Activated CD4-positive, alpha-beta T cell treated with anti-CD3 and anti-CD28 coated beads, Interleukin-2, amount 50 U/mL, for 24 hours (primary cell): ENCODE data around the gene GSTM5.
"Not testable (repeated sequence)": the region's sequence is repeated elsewhere in the genome, so short reads cannot be mapped to it uniquely, and the experiment has no call there.

Experiments used
- DNase-seq, 2 donors: peaks; one replicate each; pipeline ENCODE4 v3.0.0-alpha.2; 2020; ENCODE audit warnings: low read depth in 1 of 2, low spot score in 1 of 2

Gene GSTM5

DNA sequence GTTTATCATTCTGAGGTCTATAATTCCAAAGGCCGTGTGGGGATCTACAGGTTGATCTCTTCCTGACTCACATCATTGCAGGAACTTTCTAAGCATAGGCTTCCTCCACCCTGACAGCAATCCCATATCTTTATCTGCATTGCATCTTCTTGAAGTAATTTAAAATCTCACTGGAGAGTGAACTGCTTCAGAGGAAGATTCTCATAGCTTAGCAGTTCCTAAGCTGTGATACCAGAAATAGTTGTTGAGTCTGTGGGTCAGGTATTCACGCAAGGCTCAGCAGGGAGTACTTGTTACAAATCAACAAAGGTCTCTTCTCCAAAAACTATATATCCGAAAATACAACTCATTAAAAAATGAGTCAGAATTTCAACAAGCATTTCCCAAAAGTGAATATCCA is 16.9 kb upstream of the GSTM5 start:
- DNase-seq, result not testable (repeated sequence)

DNA sequence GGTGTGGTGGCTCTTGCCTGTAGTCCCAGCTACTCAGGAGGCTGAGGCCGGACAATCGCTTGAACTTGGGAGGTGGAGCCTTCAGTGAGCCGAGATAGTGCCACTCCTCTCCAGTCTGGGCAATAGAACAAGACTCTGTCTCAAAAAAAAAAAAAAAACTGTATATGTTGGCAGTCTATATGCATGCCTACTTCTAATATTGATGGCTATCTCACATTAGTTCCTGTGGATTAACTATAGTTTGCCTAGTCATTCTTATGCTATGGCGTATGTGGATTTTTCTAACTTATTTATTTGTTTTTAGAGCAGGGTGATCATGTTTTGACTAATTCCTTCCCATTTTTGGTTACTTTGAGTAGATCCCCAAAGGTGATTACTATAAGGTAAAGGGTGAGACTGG is 15.0 kb upstream of the GSTM5 start:
- no peak for DNase-seq

DNA sequence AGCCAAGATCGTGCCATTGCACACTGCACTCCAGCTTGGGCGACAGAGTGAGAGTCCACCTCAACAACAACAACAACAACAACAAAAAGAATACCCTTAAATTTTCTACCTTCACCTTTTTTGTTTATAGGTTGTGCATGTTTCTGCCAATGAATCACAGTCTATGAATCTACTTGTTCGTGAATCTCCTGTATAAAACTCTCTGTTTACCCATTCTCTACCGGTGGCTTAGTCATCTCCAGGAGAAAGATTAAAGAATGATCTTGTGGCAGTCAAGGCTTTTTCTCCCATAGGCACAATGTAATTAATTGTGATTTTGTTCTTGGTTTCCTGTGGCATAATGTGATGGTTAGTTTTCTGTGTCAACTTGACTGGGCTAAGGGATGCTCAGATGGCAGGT is 14.2 kb upstream of the GSTM5 start:
- not testable (repeated sequence) for DNase-seq

DNA sequence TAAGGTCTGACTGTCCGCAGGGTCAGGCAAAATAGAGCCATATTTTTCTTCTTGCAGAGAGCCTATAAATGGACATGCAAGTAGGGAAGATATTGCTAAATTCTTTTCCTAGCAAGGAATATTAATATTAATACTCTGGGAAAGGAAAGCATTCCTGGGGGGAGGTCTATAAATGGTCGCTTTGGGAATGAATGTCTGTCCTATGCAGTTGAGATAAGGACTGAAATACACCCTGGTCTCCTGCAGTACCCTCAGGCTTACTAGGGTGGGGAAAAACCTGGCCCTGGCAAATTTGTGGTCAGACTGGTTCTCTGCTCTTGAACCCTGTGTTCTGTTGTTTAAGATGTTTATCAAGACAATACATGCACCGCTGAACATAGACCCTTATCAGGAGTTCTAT is 9.1 kb upstream of the GSTM5 start:
- not testable (repeated sequence) for DNase-seq

DNA sequence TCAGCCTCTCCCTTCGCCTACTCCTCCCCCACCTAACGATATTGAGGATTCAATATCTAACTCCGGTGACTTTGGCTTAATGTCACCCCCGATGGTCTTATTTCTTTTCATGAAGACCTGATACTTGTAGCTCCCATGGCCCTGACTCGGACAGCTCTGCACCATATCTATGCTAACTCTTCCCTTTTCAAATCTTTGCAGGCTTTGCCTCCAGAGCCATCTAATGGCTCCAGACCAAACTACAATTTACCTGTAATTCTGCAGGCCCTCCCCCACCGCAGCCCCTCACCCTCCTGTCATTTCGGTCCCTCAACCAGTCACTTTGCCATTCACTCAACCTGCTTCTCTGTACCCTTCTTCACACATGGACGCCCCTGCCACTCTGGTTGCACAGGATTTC is 7.9 kb upstream of the GSTM5 start:
- DNase-seq, result no peak

DNA sequence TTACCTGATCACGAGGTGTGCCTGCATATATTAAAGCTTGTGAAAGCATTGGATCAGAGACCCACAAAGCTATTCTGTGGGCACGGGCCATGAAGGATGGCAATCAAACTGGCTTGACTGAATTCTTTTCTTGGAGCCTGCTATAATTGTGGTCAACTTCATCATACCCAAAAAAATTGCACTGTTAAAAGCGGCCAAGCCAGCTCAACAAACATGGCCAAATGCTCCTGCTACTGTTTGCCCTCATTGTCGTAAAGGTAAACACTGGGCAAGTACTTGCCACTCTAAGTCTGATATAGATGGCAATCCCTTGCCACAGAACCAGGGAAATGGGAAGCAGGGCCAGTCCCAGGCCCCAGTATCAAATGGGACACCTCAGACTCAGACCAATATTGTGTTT is 6.6 kb upstream of the GSTM5 start:
- DNase-seq, result no peak

DNA sequence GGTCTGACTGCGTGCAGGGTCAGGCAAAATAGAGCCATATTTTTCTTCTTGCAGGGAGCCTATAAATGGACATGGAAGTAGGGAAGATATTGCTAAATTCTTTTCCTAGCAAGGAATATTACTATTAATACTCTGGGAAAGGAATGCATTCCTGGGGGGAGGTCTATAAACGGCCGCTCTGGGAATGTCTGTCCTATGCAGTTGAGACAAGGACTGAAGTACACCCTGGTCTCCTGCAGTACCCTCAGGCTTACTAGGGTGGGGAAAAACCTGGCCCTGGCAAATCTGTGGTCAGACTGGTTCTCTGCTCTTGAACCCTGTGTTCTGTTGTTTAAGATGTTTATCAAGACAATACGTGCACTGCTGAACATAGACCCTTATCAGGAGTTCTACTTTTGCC is 3.1 kb upstream of the GSTM5 start:
- DNase-seq, result not testable (repeated sequence)

DNA sequence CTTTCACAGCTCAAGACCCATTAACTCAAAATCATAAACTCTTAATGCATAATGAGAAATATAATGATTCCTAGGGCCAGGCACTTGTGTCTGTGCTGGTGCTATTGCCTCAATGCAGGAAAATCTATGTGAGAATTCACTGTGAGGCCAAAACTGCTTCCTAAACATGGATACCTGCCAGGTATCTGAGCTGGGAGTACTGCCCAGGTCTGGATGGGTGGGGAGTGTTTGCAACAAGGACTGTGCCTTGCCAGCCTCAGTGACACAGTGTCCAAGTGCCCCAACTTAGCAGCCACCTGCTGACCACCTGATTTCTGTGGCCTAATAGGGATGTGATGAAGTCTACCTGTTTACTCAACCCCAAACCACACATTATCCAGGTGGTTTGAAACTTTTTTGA is 2.2 kb upstream of the GSTM5 start:
- not testable (repeated sequence) for DNase-seq

DNA sequence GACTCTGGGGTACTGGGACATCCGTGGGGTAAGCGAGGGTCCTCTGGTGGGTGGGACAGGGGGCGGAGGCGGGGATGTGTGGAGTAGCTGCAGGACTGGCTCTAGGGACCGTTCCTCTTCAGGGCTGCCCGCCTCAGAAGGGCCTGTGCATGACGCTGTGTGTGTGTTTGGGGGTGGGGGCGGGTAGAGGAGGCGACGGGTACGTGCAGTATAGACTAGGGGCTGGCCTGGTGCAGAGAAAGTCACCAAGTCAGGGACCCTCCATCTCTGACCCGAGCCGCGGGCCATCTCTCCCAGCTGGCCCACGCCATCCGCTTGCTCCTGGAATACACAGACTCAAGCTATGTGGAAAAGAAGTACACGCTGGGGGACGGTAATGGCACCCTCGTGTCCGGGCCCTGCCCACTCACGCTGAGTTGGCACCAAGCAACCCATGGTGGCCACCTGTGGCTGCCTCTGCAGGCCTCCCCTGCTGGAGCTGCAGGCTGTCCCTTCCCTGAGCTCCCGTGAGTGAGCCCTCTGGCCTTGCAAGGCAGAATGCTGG is 342 bp downstream of the GSTM5 start:
- DNase-seq, result no peak

DNA sequence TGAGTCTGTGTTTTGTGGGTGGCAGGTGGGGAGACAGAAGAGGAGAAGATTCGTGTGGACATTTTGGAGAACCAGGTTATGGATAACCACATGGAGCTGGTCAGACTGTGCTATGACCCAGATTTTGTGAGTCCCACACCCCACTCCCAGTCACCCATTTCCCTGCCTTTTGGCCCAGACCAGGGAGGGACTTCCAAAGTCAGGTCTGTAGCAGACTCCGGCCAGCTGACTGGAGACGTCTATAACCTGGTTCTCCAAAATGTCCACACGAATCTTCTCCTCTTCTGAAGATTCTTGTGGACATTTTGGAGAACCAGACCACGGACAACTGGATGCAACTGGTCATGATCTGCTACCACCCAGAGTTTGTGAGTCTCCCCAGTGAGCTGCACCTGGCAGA is 1.6 kb downstream of the GSTM5 start:
- DNase-seq, result no peak

DNA sequence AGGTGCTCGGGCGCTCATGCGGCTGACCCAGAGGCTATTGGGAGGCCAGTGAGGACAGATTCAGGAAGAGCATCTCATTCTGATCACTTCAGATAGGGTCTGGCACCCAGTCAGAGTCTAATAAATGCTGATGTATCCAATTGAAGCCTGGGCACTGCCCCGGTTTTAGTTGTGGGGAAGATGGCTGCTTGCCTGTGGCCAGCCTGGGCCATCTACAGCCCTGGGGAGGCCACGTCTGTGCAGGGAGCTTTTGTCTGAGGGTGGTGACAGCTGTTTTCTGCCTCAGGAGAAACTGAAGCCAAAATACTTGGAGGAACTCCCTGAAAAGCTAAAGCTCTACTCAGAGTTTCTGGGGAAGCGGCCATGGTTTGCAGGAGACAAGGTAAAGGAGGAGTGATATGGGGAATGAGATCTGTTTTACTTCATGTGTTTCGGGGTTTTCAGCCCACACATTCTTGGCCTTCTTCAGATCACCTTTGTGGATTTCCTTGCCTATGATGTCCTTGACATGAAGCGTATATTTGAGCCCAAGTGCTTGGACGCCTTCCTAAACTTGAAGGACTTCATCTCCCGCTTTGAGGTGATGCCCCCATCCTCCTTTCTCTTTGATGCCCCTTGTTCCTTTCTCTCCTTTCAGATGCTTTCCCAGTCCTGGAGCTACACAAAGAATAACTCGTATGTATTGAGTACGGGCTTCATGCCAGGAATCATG is 2.8 kb downstream of the GSTM5 start:
- DNase-seq, result no peak

DNA sequence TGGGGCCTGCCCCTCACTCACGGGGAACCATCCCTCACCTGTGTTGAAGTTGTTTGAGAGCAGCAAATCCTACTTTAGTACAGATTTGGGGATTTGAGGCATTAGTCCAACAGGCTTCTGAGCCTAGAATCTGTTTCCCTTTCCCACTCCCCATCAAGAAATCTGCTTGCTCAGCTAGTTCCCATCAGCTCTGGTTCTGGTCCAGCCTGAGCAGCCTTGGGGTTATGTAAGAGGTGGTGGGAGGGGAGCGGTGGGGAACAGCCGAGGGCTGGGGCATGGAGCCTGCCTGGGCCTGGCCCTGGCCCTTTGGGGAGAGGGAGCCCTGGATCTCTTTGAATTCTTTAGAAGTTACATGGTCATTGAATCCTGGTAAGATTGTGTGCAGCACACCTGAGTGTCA is 4.1 kb downstream of the GSTM5 start:
- DNase-seq, result no peak

DNA sequence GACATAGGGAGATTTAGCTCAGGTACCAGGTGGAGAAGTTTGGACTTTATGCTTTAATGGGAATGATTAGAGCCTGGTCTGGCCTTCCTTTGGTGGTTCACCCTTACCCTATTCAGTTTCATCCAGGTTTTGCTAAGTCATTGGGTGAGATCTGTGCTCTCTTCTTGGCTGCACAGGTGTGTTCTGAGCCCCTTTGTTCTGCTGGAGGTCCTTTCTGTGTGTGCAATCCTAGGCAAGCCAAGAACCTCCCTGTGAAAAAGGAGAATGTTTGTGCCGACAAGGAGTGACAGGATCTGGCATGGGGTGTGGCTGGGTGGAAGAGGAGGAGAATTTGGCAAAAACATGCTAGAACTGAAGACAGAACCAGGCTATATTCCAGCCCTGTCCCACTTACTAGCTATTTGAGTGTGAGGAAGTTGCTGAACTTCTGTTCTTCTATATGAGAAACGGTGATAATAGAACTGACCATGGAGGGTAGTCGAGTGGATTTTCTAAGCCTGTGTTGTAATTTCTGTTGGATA is 4.6 kb downstream of the GSTM5 start:
- no peak for DNase-seq

DNA sequence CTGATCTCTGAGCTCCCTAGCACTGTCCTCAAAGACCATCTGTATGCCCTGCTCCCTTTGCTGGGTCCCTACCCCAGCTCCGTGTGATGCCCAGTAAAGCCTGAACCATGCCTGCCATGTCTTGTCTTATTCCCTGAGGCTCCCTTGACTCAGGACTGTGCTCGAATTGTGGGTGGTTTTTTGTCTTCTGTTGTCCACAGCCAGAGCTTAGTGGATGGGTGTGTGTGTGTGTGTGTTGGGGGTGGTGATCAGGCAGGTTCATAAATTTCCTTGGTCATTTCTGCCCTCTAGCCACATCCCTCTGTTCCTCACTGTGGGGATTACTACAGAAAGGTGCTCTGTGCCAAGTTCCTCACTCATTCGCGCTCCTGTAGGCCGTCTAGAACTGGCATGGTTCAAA is 5.7 kb downstream of the GSTM5 start:
- DNase-seq, result no peak

DNA sequence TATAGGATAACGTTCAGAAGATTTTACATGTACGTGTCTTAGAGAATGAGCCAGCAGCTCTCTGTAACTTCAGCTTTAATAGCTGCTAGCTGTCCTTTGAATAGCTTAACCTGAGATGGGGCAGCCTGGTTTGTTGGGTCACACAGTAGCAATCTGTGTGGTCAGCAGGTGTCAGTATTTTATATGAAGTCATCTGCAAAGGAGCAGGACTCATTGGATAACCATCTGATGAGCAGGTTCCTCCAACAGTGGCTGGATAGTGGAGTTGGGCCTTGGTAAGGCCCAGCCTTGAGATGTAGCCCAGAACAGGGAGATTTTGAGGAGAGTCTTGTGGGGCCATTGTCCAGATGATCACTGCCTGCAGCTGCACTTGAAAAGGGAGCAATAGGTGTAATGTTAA is 6.4 kb downstream of the GSTM5 start:
- DNase-seq, result no peak

DNA sequence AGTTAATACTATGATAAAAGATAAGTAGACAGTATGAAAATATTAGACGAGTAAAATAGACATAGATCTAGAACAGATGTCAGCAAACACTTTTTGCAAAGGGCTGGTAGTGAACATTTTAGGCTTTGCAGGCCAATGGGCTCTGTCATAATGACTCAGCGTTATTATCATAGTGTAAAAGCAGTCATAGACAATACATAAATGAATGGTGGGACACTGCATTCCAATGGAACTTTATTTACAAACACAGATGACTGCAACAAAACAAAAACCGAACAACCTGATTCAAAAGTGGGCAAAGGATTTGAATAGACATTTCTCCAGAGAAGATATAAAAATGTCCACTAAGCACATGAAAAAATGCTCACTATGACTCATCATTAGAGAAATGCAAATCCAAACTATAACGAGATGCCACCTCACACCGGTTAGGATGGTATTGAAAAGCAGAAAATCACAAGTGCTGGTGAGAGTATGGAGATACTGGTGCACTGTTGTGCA is 7.3 kb downstream of the GSTM5 start:
- DNase-seq, result no peak

DNA sequence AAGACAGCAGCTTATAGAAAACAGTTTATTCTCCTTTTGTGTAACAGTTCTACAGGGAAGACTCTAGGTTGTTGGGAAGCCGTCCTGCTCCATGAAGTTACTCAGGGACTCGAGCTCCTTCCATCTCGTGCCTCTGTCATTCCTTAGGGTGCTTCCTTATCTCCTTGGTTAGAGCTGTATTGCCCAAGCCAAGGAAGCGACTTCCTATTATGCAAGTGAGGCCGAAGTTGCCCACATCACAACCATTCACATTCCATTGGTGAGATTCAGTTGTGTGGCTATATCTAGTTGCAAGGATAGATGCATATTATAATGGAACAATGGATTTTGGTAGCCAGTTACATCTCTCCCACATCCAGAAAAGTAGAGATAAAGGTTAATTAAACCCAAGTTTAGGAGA is 9.0 kb downstream of the GSTM5 start:
- DNase-seq, result no peak

DNA sequence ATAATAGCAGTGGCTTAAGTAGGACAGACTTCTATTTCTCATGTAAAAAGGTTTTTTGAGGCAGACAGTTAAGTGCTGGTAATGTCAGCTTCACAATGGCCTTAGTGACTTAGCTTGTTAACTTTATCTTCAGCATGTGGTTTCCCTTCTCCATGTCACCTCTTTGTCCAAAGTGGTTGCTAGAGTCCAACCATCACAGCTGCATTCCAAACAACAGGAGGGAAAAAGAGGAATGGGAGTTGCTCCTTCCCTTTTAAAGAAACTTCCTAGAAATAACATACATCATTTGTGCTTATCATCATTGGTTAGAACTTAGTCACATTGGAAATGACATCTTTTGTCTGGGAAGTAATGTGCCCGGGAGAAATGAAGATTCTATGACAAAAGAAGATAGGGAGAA is 9.9 kb downstream of the GSTM5 start:
- DNase-seq, result no peak

DNA sequence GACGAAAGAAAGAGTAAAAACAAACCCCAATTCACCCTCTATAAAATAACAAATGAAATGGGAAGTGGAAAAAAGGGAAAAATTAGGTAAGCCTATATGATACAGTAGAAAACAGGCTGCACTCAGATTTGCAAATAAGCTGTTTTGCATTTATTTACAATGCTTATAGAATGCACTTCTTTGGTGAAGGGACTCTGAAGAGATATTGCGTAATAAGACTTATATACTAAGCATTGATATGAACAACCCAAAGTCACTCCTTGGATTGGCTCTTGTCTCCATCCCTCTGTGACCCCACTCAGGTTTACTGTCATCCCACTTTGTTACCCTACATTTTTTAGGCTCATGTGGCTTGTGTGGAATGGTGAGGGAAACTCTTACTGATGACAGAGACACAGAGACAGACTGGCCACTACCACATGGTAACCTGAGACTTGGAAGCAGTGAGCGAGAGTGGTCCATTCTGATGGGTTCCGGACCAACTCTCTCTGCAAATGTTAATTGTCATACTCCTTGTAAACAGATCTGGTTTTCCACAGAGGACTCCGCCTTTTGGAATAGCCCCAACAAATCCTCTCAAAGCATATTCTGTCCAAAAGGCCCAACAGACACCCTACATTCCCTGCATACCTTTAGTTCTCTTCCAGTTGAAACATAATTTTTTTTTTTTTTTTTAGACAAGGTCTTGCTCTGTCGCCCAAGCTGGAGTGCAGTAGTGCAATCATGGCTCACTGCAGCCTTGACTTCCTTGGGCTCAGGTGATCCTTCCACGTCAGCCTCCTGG is 11.0 kb downstream of the GSTM5 start:
- no peak for DNase-seq

DNA sequence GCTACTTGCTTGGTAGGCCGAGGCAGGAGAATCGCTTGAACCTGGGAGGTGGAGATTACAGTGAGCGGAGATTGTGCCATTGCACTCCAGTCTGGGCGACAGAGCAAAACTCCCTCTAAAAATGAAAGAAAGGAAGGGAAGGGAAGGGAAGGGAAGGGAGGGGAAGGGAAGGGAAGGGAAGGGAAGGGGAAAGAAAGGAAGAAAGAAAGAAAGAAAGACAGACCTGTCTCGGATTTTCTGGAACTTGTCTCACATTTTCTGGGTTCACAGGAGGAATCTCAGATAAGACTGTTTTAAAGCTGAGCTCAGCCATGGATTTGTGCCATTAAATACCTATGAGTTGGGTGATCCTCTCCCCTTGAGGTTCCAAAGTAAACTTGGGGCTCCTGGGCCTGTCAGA is 12.9 kb downstream of the GSTM5 start:
- DNase-seq, result no peak

DNA sequence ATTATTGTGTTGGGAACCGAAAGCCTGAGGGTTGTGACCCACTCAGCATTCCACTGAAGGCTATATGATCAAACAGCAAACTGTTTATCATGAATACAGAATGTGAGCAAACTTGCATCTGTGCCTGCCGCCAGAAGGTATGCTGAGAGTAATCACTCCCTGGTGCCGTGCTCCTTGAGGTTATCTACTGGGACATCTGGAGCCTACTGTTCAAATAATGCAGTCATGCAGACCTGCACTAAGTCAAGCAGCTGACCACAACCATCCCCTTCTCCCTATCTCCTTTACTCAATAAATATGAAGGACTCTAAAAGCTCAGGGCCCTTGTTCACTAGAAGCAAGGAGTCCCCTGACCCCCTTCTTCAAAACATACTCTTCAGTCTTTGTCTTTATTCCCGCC is 13.5 kb downstream of the GSTM5 start:
- DNase-seq, result no peak

DNA sequence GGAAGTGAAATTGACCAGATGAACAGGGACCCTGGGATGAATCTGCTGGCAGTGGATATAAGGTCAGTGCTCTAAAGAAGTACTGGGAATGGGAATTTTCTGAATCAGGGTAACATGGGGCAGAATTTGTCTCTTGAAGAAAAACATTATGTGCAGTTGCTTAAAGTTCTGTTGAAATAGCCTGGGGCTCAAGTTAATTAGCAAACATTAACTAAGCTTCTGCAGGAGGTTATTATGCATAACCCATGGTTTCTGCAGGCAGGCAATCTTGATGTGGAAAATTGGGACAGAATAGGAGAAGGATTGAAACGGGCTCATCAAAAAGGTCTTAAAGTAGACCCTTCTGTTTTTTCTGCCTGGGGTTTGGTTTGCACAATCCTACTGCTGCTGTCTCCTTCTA is 14.0 kb downstream of the GSTM5 start:
- no peak for DNase-seq
